Stimulated activated CD8-positive, alpha-beta memory T cell treated with anti-CD3 and anti-CD28 coated beads, Interleukin-7, amount 100 ng/mL, for 1 hour (primary cell): Measurements from ENCODE around the gene FBF1.
"Not testable (repeated sequence)": the region's sequence is repeated elsewhere in the genome, so short reads cannot be mapped to it uniquely, and the experiment has no call there.

Experiments used
- DNase-seq, 2 donors: peaks; one replicate each; pipeline ENCODE4 v3.0.0-alpha.2; 2020; ENCODE audit warnings: low read depth in 2 of 2

FBF1 gene

DNA sequence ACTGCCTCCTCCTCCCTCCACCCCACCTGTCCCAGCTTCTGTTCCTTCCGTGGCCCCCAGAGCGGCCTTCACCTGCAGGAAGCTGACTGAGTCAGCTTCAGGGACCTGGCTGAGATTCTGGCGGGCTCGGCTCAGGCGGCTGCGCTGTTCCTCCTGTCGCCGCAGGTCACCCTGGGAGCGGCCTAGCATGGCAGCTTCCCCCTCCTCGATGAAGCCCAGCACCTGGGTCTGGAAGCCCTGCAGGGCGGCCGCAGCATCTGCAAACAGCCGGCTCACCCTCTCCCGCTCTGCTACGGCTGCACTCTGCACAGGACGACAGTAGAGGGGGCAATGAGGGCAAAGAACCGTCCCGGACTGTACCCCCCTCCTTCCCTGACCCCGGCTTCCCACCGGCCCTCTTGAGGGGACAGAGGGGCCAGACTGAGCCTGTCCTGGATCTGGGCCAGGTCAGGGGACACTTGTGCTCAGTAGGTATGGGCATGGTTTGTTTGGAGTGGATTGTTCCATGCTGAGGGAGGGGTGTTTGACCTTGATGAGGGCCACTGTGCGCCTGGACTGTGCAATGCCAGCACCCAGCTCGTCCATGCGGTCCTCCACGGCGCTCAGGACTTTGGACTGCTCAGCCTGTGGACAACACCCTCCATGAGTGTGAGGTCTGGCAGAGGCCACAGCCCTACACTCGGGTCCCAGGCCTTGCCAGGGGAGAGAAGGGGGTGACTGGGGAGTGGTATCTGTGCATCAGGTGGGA, 64.5 kb downstream of the FBF1 start:
- DNase-seq: peak; percentile 35 to 47

DNA sequence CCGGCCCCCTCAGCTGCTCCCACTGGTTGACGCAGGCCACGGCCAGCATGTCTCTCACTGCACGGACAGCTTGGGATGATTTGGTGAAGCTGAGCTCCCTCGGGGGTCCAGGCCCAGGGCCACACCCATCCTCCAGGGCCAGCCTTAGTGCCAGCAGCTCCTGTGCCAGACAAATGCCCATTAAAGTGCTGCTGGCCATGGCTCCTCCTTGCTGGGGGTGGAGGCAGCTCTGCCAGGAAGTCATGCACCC, 65.0 kb downstream of the FBF1 start:
- no peak for DNase-seq

DNA sequence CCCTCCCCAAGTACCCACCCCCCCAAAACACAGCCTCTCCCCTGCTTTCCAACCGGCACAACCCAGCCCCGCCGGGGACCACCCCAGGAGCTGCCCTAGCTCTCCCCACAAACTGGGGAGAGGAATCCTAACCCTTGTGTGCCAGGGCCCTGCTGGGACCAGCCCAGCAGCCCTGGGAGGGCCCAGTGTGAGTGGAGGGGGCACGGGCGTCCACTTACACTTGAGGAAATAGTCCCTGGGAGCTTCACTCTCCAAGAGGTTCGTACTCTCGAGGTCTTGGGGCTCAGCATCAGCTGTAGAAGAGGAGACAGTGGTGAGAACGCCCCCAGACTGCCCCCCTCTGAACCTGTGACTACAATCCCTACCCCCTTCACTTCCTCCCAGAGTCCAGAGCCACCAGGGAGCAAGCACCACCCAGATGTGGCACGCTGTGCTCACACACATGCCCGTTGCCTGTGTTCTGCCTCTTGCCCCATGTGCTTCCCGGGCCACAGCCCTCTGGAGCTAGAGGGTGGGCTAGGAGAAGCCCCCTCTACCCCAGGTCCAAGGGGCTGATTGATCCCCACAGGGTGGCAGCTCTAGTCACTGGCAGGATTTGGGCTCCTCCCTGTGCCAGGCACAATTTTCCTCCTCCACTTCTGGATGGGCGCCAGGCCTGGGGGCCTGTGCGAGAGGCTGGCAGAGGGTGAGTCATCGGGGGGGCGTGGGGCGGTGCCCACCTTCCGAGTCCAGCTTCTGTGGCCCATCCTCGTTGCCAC, 65.5 kb downstream of the FBF1 start:
- DNase-seq: no peak

DNA sequence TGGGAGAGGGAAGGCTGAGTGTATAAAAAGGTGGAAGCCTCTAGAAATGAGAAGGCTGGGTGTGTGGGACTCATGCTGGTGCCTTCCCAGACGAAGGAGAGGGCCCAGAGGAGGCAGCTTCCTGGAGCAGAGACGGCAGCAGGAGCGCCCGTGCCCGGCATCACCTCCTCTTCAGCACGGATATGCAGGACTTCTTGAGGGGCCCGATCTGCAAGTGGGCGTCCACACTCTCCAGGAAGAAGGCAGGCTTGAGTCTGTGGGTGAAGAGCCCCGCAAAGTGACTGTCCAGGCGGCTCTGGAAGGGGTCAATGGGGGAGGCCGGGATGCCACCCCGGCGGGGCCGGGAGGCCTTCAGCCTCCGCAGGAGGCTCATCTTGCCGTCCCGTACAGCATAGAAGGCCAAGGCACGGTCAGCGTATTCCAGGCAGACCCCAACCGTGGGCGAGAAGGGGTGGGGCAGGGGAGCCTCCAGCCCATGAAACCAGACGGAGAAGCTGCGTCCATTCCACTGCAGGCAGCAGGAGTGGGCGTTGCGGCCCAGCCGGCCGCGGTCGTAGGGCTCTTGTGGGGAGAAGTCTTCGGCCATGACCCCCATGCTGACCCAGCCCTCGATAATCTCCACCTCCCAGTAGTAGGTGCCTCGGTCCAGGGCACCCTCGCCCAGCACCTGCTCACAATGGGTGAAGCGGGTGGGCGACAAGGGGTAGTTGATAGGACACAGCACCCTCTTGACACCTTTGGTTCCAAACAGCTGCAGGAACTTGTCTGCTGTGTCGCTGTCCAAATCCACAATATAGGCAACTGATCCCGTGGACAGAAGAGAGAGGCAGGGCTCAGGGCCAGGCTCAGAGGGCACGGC, 66.3 kb downstream of the FBF1 start:
- no peak for DNase-seq

DNA sequence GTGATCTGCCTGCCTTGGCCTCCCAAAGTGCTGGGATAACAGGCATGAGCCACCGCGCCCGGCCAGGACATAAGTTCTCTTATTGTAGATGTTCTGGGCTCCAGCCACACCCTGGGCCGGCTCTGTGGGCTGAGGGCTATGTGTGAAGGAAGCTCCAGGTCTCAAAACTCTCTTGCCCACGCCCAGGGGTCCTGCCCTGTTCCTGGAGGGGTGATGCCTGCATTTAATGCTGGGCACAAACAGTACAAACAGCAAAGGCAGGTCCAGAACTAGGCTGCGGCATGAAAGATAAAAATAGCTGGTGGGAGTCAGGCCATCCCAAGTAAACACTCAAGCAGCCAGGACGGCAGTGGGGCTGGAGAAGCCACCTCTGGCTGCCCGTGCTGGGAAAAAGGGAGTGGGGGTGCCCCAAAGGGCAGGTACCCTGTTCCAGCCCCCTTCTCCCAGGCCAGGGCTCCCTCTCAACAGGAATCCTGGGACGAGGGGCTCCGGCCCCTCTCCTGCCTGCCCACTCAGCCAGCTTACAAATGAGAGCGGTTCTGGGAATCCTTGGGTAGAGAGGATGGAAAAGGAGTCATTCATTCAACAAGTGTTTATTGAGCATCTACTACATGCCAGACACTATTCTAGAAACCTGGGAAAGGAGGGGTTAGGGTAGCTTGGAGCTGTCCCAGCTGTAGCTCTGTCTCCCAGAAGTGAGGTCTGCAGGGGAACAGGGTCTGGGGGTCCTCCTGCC, 67.1 kb downstream of the FBF1 start:
- no peak for DNase-seq

DNA sequence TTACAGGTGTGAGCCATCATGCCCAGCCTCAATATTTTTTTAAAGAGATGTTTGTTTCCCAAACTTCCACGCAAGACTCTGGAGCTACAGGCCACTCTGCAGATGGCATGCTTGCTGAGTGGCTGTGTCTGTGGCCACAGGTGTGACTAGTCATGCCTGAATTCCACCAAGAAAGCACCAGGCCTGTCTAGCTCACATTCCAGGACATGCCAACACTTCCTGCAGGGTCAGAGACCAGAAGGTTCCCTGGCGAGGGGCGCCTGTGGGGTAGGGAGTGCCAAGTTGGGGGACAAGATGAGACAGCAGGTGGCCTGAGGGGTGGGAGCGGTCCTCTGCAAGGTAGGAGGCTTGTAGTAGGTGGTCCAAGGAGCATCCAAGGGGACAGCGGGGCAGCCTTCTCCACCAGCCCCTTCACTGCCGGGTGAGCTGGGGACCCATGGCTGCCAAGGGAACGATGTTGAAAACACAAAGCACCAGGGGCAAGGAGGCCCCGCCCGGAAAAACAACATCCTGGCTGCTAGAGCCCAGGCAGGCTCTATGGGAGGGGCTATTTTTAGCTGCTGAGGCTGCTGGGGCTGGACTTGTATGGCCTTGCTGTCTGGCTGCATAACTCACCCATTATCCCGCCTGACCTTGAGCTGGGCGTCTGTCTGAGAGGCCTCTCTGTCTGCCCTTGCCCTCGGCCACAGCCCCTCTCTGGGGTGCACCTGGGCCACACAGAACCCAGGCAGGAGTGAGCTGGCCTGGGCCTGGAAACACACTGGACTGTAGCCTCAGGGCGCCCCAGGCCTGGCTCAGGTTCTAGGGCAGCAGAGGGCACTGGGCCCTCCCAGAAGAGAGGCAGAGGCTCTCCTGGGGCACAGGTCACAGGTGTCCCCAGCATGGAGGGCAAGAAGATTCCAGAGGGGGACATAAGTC, 68.1 kb downstream of the FBF1 start:
- DNase-seq: peak; percentile 14 to 32

DNA sequence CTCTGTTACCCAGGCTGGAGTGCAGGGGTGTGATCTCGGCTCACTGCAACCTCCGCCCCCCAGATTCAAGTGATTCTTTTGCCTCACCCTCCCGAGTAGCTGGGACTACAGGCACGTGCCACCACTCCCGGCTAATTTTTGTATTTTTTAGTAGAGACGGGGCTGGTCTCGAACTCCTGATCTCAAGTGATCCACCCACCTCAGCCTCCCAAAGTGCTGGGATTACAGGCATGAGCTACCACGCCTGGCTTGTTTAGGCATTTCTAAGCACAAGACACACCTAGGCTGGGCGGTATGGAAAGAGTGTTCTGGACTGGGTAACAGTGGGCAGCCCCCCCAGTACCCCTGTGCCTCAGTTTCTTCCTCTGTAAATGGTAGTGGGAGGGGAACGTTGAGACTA, 70.6 kb downstream of the FBF1 start:
- DNase-seq: not testable (repeated sequence)

DNA sequence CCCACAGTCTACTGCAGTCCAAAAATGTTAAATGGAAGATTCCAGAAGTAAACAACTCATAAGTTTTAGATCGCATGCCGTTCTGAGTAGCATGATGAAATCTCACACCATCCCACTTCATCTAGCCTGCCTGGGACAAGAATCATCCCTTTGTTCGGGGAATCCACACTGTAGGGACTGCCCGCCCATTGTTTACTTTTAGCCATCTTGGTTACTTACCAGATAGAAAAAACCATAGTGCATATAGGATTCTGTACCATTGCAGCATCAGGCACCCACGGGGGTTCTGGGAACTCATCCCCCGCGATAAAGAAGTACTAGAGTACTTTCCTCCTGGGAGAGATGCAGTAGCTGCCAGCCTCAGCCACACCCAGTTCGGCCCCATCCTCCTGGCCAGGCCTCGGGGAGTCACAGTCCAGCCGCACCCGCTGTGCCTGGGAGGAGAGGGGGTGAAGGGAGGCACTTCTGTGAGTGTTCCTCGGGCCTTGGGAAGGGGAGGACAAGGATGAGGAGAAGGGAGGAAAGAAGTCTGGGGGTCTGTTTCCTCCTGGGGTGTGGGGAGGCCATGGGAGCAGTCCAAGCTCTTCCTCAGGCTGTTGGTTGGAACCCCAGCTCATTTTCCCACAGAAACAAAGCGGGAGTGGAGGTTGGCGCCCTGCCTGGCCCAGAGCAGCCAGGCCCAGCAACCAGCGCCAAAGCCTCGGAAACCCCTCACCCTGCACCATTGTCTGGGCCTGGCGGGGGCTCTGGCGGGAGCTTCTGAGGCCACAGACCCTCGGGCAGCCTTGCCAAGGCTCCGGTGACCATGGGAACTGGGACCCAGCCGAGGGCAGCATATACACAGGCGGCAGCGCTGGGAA, 71.3 kb downstream of the FBF1 start:
- no peak for DNase-seq

DNA sequence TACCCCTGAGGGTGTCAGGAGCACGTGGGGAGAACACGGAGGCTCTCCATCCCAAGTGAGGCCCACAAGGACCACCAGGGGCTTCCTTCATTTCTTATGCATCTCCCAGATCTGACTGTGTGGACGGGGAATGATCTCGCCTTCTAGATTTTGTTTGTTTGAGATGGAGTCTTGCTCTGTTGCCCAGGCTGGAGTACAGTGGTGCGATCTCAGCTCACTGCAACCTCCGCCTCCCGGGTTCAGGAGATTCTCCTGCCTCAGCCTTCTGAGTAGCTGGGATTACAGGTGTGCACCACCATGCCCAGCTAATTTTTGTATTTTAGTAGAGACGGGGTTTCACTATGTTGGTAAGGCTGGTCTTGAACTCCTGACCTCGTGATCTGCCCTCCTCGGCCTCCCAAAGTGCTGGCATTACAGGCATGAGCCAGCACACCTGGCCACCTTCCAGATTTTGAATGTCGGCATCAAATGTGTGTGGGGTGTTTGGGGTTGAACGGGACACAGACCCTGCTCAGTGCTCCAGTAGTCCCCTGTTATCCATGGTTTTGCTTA, 72.0 kb downstream of the FBF1 start:
- not testable (repeated sequence) for DNase-seq

DNA sequence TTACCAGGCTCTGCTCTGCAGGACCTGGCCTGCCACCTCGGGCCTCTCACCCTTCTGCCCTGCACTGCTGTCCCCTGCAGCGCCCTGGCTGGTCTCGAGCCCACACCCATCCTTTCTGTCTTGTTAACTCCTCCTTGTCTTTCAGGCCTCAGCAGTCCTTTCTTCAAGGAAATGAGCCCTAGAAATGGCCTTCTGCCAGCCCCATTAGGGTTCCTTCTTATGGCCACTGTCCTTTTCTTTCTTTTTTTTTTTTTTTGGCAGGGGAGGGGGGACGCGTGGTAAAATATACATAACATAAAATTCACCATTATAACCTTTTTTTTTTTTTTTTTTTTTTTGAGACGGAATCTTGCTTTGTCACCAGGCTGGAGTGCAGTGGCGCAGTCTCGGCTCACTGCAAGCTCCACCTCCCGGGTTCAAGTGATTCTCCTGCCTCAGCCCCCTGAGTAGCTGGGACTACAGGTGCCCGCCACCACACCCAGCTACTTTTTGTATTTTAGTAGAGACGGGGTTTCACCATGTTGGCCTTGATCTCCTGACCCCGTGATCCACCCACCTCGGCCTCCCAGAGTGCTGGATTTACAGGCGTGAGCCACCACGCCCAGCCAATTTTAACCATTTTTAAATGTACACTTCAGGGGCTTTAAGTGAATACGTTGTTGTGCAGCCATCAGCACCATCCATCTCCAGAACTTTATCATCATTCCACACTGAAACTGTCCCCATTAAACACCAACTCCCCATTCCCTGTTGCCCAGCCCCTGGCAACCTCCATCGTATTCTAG, 75.2 kb downstream of the FBF1 start:
- not testable (repeated sequence) for DNase-seq

DNA sequence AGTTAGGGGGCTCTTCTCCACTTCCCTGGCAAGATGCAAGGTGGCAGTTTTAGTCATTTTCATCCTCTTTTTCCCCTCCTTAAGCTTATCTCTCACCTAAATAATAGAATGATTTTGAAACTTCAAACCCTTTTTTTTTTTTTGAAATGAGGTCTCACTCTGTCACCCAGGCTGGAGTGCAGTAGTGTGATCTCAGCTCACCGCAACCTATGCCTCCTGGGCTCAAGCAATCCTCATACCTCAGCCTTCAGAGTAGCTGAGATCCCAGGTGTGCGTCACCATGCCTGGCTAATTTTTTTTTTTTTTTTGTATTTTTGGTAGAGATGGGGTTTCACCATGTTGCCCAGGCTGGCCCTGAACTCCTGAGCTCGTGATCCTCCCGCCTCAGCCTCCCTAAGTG, 76.0 kb downstream of the FBF1 start:
- not testable (repeated sequence) for DNase-seq

DNA sequence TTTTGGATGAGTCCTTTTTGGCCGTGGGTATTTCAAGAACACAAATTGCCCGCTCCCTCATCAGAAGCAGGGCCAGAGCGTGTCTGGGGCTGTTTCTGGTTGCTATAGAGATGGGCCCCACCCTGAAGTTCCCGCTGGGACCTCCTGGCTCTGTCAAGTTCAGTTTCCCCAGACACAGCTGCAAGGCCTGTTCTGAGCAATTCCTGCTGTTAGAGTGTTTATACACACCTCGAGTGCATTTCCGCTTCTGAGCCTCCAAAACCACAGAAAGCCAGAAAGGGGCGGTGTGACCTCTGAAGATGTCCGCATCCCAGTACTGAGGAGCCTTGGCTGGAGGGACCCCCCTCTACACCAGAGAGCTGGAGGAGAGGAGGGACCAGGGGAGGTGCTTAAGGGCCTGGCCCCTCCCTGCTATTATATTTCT, 76.4 kb downstream of the FBF1 start:
- no peak for DNase-seq

DNA sequence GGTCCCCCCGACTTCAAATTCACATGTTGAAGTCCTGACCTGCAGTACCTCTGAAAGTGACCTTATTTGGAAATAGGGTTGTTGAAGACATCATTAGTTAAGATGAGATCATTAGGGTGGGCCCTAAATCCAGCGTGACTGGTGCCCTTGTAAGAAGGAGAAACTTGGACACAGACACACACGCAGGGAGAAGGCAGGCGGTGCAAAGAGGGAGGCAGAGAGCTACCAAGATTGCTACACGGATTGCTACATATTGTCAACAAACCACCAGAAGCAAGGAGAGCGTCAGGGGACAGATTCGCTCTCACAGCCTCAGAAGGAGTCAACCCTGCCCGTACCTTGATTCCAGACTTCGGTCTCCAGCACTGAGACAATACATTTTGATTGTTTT, 78.9 kb downstream of the FBF1 start:
- DNase-seq: no peak
